GM12878 (cell line): ENCODE data around the gene CYB5R2.

Source experiments
- HCFC1 ChIP-seq: fragments of 150-350 bp; IDR thresholded peaks from 2 replicates; pipeline ENCODE4 v1.6.1; 2014; ENCODE audit warnings: low read length
- JUNB ChIP-seq: IDR thresholded peaks from 2 replicates; pipeline ENCODE4 v1.6.1; 2016; ENCODE audit warnings: antibody characterized with exemption, mild to moderate bottlenecking
- POLR2A ChIP-seq: IDR thresholded peaks from 2 replicates; pipeline ENCODE4 v1.6.1; 2011; ENCODE audit warnings: low read depth, mild to moderate bottlenecking, low read length
- WRNIP1 ChIP-seq: IDR thresholded peaks from 2 replicates; pipeline ENCODE4 v1.6.1; 2011; ENCODE audit warnings: low read depth, low read length, improper control_type of control experiment, borderline replicate concordance
- TF ChIP-seq, protein P1 (sequence below): fragments of 450-650 bp; IDR thresholded peaks from 2 replicates; pipeline ENCODE4 v1.6.1; 2016; ENCODE audit warnings: mild to moderate bottlenecking
- TF ChIP-seq, protein P2 (sequence below), 3 experiments: IDR thresholded peaks in 2 of 3; conservative IDR thresholded peaks in 1 of 3; 2 replicates each; pipeline ENCODE4 v1.5.1; 2011; ENCODE audit warnings: low read depth in 3 of 3, low read length in 3 of 3, mild to moderate bottlenecking in 3 of 3, control low read depth in 2 of 3, moderate library complexity in 2 of 3, inconsistent platforms in 1 of 3, mixed read lengths in 1 of 3; ENCODE audit not compliant: control insufficient read depth in 2 of 3, insufficient read depth in 1 of 3; ENCODE audit errors: extremely low read depth in 1 of 3

DNA sequence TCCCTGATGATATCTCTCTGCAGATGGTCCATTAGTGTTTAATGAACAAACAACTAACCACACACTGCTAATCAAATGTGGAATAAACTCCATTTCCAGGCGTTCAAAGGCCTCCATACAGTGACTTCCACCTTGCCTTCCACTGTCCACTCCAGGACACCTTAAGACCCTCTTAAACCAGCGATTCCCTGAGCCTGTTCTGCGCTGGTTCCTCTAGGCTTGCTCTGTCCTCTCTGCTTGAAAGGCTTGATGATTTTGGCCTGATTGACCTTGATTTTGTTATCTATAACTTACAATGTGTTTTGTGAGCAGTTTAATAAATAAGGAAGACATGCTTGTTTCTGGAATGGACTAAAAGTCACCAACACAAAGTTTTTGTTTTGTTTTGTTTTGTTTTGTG is 20.9 kb upstream of the CYB5R2 start:
- TF ChIP-seq, protein P1, sequence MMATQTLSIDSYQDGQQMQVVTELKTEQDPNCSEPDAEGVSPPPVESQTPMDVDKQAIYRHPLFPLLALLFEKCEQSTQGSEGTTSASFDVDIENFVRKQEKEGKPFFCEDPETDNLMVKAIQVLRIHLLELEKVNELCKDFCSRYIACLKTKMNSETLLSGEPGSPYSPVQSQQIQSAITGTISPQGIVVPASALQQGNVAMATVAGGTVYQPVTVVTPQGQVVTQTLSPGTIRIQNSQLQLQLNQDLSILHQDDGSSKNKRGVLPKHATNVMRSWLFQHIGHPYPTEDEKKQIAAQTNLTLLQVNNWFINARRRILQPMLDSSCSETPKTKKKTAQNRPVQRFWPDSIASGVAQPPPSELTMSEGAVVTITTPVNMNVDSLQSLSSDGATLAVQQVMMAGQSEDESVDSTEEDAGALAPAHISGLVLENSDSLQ = no peak
- TF ChIP-seq, protein P2, sequence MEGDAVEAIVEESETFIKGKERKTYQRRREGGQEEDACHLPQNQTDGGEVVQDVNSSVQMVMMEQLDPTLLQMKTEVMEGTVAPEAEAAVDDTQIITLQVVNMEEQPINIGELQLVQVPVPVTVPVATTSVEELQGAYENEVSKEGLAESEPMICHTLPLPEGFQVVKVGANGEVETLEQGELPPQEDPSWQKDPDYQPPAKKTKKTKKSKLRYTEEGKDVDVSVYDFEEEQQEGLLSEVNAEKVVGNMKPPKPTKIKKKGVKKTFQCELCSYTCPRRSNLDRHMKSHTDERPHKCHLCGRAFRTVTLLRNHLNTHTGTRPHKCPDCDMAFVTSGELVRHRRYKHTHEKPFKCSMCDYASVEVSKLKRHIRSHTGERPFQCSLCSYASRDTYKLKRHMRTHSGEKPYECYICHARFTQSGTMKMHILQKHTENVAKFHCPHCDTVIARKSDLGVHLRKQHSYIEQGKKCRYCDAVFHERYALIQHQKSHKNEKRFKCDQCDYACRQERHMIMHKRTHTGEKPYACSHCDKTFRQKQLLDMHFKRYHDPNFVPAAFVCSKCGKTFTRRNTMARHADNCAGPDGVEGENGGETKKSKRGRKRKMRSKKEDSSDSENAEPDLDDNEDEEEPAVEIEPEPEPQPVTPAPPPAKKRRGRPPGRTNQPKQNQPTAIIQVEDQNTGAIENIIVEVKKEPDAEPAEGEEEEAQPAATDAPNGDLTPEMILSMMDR (IDR thresholded peaks at IDR 0.05 in 2 of 3, conservative IDR thresholded peaks at IDR 0.05 in 1 of 3; ENCODE audit: control insufficient read depth in 2 of 3, extremely low read depth in 1 of 3, insufficient read depth in 1 of 3, low read depth in 3 of 3, low read length in 3 of 3) = no peak
- TF ChIP-seq WRNIP1 (no peak), HCFC1 (no peak), POLR2A (no peak), JUNB (no peak)
